Cardiac muscle cell (in vitro differentiated cells and primary cell): ENCODE measurements around the gene PKNOX2. TPM values are rescaled to one million over a fixed set of nuclear protein-coding genes. Genes with fewer than 3 reads are reported as not detected.

Experiments
- DNase-seq, 2 donors: peaks; one replicate each; pipeline versions ENCODE4 v3.0.0 to v3.0.0-alpha.2; 2010 to 2017; ENCODE audit warnings: low read depth in 1 of 2, low spot score in 1 of 2
- H3K27ac ChIP-seq: fragments of 200-600 bp; sonication (generic); 2 replicates; pipeline ENCODE4 v1.5.1; 2016
- H3K27me3 ChIP-seq: fragments of 200-600 bp; sonication (generic); 2 replicates; pipeline ENCODE4 v1.6.0; 2016; ENCODE audit warnings: control low read depth
- H3K36me3 ChIP-seq: fragments of 200-600 bp; sonication (generic); 2 replicates; pipeline ENCODE4 v1.5.1; 2016; ENCODE audit warnings: control low read depth
- H3K4me1 ChIP-seq: fragments of 200-600 bp; sonication (generic); 2 replicates; pipeline ENCODE4 v1.8.1; 2017; ENCODE audit warnings: low read depth, mild to moderate bottlenecking, mixed run types
- H3K4me3 ChIP-seq: fragments of 200-600 bp; sonication (generic); 2 replicates; pipeline ENCODE4 v1.5.1; 2016; ENCODE audit warnings: mild to moderate bottlenecking
- H3K9me3 ChIP-seq: fragments of 200-600 bp; sonication (generic); 2 replicates; pipeline ENCODE4 v1.5.1; 2017; ENCODE audit warnings: low read depth, mild to moderate bottlenecking, control low read depth
- polyA plus RNA-seq: library from polyadenylated mRNA; unstranded; fragments of >200 nt; fragmentation: Nextera tagmentation; extraction: Ambion mirVana; gene quantifications from 2 replicates; pipeline ENCODE4 v1.2.1, GENCODE V29; 2016
- total RNA-seq: library from RNA; depleted of rRNA; stranded (reverse); fragments of >200 nt; gene quantifications from 2 replicates; pipeline ENCODE4 v1.2.3, GENCODE V29; 2016
- TF ChIP-seq, protein P1 (sequence below): IDR thresholded peaks from 2 replicates; pipeline ENCODE4 v1.5.1; 2012; ENCODE audit warnings: low read depth, mild to moderate bottlenecking, low read length

The PKNOX2 gene
- total and polyA plus RNA-seq, 2 experiments from 2014 or later = 2.1 to 6.1 TPM

DNA sequence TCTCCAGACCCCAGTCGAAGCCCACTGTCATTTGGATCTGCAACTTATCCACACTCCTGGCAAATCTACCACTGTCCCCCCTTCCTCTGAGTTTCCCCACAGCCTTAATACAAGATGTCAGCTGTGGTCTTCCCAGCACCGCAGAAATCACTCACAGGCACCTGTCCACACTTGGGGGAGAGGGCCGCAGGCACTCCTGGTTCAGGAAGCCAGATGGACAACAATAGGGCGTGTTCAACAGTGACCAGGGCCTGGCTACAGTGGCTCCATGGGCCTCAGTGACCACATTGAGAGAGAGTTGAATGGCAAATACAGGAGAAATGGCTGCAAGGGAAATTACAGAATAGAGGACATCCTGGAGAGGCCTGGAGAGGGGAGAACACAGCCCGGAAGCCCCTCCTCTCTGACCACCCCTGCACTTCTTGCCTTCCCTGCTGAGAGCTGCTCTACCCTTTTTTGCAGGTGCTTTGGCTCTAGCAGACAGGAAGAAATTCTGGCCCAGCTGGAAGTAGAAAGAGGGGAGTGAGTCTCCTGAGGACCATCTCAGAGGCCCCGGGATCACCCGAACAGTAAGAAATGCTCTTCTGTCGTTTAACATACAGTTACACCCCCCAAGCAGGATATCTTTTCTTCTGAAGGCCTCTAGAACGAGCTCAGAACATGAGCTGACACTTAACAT lies 166.9 kb downstream of the PKNOX2 start:
- no peaks in the 10 kb centered on the region for H3K36me3 ChIP-seq
- no peak overlapping the region for H3K27ac ChIP-seq
- TF ChIP-seq, protein P1, sequence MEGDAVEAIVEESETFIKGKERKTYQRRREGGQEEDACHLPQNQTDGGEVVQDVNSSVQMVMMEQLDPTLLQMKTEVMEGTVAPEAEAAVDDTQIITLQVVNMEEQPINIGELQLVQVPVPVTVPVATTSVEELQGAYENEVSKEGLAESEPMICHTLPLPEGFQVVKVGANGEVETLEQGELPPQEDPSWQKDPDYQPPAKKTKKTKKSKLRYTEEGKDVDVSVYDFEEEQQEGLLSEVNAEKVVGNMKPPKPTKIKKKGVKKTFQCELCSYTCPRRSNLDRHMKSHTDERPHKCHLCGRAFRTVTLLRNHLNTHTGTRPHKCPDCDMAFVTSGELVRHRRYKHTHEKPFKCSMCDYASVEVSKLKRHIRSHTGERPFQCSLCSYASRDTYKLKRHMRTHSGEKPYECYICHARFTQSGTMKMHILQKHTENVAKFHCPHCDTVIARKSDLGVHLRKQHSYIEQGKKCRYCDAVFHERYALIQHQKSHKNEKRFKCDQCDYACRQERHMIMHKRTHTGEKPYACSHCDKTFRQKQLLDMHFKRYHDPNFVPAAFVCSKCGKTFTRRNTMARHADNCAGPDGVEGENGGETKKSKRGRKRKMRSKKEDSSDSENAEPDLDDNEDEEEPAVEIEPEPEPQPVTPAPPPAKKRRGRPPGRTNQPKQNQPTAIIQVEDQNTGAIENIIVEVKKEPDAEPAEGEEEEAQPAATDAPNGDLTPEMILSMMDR = no peak
- H3K9me3 ChIP-seq = no peaks in the 10 kb centered on the region
- no peaks in the 10 kb centered on the region for H3K27me3 ChIP-seq
- peaks cover 11% of the 10 kb centered on the region for H3K4me1 ChIP-seq
- no peak overlapping the region for H3K4me3 ChIP-seq
- no peak for DNase-seq

DNA sequence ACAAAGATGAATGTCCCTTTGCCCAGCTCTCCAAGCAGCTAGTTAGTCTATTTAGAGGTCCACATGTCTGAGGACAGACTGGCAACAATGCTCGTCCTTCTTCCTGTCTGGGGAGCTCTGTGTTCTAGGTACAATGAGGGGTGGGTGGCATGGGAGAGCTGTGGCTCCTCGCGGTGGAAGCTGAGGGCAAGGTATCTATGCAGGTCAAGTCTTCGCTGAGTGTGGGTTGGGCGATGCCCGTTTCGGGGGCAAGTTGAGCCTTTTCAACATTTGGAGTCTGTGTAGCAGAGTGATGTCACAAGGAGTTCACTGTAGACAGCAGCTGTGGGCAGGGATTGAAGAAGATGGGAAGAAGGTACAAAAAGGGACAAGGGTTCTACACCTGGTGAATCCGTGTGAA lies 168.3 kb downstream of the PKNOX2 start:
- Histone ChIP-seq H3K27ac (no peak overlapping the region), H3K4me3 (no peak overlapping the region), H3K9me3 (no peaks in the 10 kb centered on the region), H3K36me3 (no peaks in the 10 kb centered on the region), H3K27me3 (no peaks in the 10 kb centered on the region), H3K4me1 (peaks cover 10% of the 10 kb centered on the region)
- TF ChIP-seq, protein P1 = no peak
- DNase-seq = no peak

DNA sequence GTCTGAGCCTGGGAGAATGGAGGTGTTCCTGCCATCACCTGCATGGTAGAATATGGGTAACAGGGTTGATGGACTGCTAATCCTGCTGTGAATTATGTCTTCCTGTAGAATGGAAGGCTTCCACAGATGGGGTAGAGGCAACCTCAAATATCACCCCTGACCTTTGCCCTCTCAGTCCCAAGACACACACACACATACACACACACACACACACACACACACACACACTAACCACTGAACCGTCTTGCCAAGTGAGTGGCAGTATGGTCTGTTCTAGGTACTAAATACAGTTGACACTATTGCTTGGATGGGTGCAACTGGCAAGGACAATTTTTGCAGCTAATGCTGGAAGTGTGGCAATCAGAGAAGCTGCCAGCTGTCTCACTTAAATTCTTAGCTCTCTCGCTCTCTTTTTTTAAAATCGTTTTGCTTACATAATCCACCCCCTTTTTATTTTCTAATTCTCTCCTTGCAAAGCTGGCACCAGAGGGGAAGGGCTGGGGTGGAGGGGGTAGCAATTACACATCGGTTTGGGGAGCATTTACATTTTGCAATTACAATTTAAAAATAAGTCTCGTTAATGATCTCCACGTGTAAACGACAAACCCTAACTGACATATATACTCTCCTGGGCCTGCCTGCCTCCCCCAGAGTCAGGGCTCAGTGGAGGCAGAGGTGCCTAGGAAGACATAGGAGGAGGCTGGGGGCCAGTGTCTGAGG lies 169.0 kb downstream of the PKNOX2 start:
- H3K27me3 ChIP-seq = no peaks in the 10 kb centered on the region
- no peaks in the 10 kb centered on the region for H3K9me3 ChIP-seq
- TF ChIP-seq, protein P1 = no peak
- no peak overlapping the region for H3K4me3 ChIP-seq
- peaks cover 9% of the 10 kb centered on the region for H3K4me1 ChIP-seq
- H3K36me3 ChIP-seq = no peaks in the 10 kb centered on the region
- no peak for DNase-seq
- no peak overlapping the region for H3K27ac ChIP-seq

DNA sequence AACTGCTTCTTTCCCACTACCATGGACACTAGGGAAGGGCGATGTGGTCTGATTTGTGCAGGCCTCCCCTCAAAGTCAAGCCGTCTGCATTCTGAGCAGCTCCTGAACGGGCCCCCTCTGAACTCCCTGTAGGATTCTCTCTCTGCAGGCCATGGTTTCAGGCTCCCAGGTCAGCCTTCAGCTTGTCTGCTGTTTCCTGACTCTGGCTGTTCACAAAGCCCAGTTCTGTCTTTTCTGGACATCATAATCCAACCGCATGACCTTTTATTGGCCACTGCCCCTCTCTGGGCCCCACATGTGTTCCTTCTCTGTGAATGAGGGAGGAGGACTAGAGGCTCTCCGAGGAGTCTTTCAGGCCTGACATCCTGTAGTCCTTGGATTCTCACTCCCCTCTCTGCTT lies 170.6 kb downstream of the PKNOX2 start:
- TF ChIP-seq, protein P1 = no peak
- Histone ChIP-seq H3K27ac (no peak overlapping the region), H3K36me3 (no peaks in the 10 kb centered on the region), H3K4me3 (no peak overlapping the region), H3K4me1 (peaks cover 9% of the 10 kb centered on the region), H3K27me3 (no peaks in the 10 kb centered on the region), H3K9me3 (no peaks in the 10 kb centered on the region)
- no peak for DNase-seq

DNA sequence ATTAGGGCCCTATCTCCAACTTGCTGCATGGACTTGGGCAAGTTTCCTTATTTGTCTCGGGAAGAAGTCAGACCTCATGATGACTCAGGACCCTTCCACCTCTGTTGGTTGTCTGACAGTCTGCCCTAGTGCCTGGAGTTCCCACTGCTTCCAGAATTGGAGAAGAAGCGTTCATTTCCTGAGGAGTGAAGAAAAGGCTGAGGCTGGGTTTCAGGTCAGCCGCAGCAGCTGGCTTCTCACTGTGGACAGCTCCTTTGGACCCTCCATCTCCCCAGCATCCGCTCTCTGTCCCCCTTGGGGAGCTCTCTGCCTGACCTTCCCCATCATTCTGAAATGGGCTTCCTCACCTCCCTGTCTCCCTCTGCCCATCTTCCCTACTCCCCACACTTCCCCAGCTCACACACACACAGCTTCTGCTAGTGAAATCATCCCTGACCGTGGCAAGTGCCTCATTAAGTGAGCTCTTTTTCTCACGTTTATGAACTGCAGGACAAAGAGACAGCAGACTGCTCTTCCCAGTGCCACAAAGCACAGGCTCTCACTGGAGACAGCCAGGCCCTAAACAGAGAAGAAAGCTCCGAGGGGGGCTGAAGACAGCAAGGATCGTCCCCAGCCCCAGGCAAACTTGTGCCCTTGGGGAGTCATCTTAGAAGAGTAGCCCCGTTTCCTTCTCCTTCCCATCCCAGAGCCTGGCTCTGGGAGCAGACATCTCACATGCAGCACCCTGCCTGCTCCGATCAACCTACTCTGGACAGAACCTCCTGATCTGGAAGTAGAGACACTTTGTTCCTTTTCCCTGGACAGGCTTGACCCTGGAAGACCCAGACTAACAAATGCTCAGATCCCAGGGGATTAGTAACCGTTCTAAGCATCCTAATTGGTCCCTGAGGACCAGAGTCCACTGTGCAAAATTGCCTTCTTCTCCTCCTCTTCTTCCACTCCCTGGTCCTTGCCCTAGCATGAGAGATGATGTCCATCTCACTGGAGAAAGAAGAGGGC lies 173.6 kb downstream of the PKNOX2 start:
- no peaks in the 10 kb centered on the region for H3K36me3 ChIP-seq
- peak in 1 of 2 donors; percentile 22 for DNase-seq
- no peak overlapping the region for H3K4me3 ChIP-seq
- H3K27me3 ChIP-seq = no peaks in the 10 kb centered on the region
- TF ChIP-seq, protein P1 = no peak
- H3K4me1 ChIP-seq = peaks cover 5% of the 10 kb centered on the region
- H3K9me3 ChIP-seq = no peaks in the 10 kb centered on the region
- H3K27ac ChIP-seq = no peak overlapping the region
